HG03575 (cell line): ENCODE results near the gene DLG5.
A peak's percentile ranks its signal among the peaks of the same experiment; 100 is the strongest.

Source experiments
- ATAC-seq: cut with Tn5 transposase; IDR thresholded peaks from one replicate; pipeline ENCODE4 v1.9.1; 2021; ENCODE audit not compliant: unreplicated experiment, insufficient number of reproducible peaks, low FRiP score; ENCODE audit errors: extremely low read depth

Gene DLG5

GRCh38 chr10:77898323-77899079, 28.1 kb downstream of the DLG5 start:
- ATAC-seq, result no peak

GRCh38 chr10:77896058-77896457, 30.5 kb downstream of the DLG5 start:
- no peak for ATAC-seq

GRCh38 chr10:77894058-77894457, 32.5 kb downstream of the DLG5 start:
- ATAC-seq, result no peak

- ATAC-seq, result no peak
These were observed 33.2 kb downstream of the DLG5 start for GRCh38 chr10:77893386-77893785.

- no peak for ATAC-seq
These were observed 33.8 kb downstream of the DLG5 start for GRCh38 chr10:77892761-77893160.

GRCh38 chr10:77892021-77892739, 34.4 kb downstream of the DLG5 start:
- ATAC-seq, result no peak

- no peak for ATAC-seq
These were observed 36.5 kb downstream of the DLG5 start for GRCh38 chr10:77890097-77890496.

GRCh38 chr10:77889277-77889903, 37.2 kb downstream of the DLG5 start:
- ATAC-seq, result no peak

GRCh38 chr10:77888356-77888703, 38.2 kb downstream of the DLG5 start:
- ATAC-seq, result no peak

- ATAC-seq, result no peak
These were observed 38.8 kb downstream of the DLG5 start for GRCh38 chr10:77887631-77888355.

- no peak for ATAC-seq
These were observed 39.7 kb downstream of the DLG5 start for GRCh38 chr10:77886795-77887355.

GRCh38 chr10:77884181-77884580, 42.4 kb downstream of the DLG5 start:
- no peak for ATAC-seq

GRCh38 chr10:77881636-77882035, 44.9 kb downstream of the DLG5 start:
- ATAC-seq, result no peak

GRCh38 chr10:77881222-77881621, 45.3 kb downstream of the DLG5 start:
- no peak for ATAC-seq

- no peak for ATAC-seq
These were observed 46.8 kb downstream of the DLG5 start for GRCh38 chr10:77879710-77880109.

- no peak for ATAC-seq
These were observed 47.5 kb downstream of the DLG5 start for GRCh38 chr10:77879065-77879464.

- ATAC-seq, result peak; percentile 38
These were observed 48.9 kb downstream of the DLG5 start for GRCh38 chr10:77877441-77878344.

- ATAC-seq, result no peak
These were observed 50.8 kb downstream of the DLG5 start for GRCh38 chr10:77875730-77876129.
